GM12874 (cell line): ENCODE data around the gene TRDN.

Experiments
- TF ChIP-seq, protein P1 (sequence below): IDR thresholded peaks from 2 replicates; pipeline ENCODE4 v1.5.1; 2011; ENCODE audit warnings: low read depth, mild to moderate bottlenecking, control low read depth, low read length, moderate library complexity; ENCODE audit not compliant: insufficient read depth

The TRDN gene

DNA sequence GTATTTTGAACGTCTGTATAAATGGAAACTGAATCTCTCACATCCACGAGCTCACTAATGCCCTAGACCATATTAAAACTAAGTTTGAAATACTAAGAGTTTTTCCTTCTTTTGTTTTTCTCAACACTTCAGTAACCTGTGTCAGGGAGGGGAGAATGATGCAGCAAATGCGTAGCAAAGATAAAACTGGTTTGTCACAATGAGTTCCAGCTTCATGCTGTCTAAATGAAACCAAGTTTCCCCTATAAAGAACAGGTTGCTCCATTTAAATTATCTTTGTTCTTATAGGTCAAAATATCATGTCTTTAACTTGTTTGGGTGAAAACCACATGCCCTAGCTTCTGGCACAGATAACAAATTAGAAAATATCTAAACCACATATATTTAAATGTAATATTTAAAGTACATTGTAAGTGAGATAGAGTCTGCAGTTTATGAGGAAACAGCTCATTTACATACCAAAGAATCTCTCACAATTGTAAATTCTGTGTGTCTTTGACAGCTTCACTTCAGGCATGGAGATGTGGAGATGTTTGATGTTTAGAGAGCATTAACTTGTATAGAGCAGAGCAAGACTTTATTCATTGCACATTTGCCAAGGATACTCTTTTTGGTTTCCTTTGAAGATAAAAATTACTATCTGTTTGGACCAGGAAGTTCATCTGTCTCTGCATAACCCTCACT lies 7.3 kb downstream of the TRDN start:
- TF ChIP-seq, protein P1, sequence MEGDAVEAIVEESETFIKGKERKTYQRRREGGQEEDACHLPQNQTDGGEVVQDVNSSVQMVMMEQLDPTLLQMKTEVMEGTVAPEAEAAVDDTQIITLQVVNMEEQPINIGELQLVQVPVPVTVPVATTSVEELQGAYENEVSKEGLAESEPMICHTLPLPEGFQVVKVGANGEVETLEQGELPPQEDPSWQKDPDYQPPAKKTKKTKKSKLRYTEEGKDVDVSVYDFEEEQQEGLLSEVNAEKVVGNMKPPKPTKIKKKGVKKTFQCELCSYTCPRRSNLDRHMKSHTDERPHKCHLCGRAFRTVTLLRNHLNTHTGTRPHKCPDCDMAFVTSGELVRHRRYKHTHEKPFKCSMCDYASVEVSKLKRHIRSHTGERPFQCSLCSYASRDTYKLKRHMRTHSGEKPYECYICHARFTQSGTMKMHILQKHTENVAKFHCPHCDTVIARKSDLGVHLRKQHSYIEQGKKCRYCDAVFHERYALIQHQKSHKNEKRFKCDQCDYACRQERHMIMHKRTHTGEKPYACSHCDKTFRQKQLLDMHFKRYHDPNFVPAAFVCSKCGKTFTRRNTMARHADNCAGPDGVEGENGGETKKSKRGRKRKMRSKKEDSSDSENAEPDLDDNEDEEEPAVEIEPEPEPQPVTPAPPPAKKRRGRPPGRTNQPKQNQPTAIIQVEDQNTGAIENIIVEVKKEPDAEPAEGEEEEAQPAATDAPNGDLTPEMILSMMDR, result no peak

DNA sequence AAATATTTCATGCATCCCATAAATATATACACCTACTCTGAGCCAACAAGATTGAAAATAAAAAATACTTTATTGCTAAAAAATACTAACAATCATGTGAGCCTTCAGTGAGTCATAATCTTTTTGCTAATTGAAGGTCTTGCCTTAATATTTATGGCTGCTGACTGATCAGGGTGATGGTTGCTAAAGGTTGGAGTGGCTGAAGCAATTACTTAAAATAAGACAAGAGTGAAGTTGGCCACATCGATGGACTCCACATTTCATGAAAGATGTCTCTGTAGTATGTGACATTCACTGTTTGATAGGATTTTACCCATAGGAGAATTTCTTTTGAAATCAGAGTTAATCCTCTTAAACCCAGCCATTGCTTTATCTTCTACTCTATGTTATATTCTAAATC lies 11.1 kb downstream of the TRDN start:
- TF ChIP-seq, protein P1, result no peak

DNA sequence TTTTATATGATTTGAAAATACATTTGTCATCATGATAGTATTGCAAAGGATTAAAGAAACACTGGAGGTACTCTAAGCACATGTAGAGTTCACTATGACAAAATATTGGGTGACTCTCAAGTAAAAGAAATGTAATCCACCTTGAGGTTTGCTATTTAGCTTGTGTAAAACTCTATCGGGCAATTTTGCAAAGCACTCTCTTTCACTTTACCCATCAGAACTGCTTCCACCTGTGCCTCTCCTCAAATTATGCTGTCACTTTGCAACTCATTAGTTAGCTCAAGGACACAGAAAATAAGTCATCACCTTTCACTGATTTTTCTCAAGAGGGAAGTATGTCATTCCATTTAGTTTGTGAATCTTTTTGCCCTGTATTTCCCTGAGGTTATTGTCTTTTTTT lies 14.0 kb downstream of the TRDN start:
- TF ChIP-seq, protein P1, result no peak

DNA sequence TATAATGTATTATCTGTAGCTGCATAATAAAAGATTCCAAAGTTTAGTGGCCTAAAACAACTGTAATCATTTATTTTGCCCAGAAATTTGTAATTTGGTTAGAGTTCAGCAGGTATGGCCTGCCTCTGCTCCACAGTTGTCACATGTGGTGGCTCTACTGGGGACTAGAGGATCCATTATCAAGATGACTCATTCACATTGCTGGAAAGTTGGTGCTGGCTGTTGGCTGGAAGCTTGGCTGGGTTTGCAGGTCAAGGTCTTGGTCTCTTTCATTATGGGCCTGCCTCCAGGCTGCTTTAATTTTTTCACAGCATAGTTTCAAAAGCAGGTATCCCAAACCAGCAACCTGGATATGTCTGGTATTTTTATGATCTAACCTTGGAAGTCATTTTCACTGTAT lies 17.6 kb downstream of the TRDN start:
- TF ChIP-seq, protein P1, result no peak

DNA sequence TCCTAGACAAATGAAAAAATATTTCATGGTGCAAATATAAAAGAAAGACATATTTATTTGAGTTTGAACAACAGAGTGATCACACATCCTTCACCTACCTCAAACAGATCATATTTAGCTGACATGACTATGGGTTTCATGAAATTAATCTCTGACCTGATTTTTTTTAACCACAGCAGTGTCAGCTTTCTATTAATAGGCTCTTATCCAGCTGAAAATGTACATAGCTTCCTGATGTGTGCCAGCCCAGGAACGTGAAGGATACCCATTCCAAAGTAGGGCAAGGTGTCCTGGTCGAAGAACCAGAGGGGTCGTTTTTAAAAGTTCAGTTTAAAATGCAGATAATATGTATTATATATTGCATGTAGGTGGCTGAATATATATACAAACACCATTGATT lies 19.8 kb downstream of the TRDN start:
- TF ChIP-seq, protein P1, result no peak

DNA sequence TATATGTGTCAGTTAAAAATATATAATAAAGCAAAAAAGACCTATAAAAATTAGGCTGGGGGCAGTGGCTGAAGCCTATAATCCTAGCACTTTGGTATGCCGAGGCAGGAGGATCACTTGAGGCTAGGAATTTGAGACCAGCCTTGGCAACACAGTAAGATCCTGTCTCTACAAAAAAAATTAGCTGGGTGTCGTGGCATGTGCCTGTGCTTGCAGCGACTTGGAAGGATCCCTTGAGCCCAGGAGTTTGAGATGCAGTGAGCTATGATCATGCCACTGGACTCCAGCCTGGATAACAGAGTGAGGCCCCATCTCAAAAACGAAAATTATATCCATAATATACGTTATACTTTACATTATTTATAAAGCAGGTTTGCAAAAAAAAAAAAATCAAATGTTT lies 20.7 kb downstream of the TRDN start:
- TF ChIP-seq, protein P1, result no peak

DNA sequence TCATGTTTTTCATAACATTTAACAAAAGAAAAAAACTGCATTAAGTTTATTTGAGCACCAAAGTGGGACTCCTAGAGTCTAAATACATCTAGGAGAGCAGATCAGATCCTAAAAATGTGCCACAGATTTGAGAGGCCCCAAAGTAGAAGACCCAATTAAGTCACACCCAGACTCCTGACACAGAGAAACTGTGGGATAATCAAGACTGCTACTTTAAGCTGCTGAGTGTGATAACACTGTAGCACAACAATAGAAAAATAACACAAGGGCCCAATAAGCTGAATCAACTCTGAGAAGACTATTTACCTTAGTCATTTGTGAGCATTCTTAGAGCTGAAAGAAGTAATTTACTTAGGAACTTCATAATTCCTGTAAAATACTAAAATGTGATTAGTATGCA lies 26.0 kb downstream of the TRDN start:
- TF ChIP-seq, protein P1, result no peak
